NCI-H748 (cell line): ENCODE measurements around the gene CFAP97.
"Not testable (repeated sequence)": the region's sequence is repeated elsewhere in the genome, so short reads cannot be mapped to it uniquely, and the experiment has no call there.

ENCODE experiments used
- DNase-seq: peaks from one replicate; lab custom pipeline; 2025; ENCODE audit not compliant: unreplicated experiment; lab: John Stamatoyannopoulos, UW

CFAP97 gene

GRCh38 chr4:185224597-185224996, 20.8 kb upstream of the CFAP97 start:
- DNase-seq: no peak

GRCh38 chr4:185222598-185222997, 18.8 kb upstream of the CFAP97 start:
- no peak for DNase-seq

- no peak for DNase-seq
Observed at GRCh38 chr4:185221912-185222311, 18.1 kb upstream of the CFAP97 start.

GRCh38 chr4:185221491-185221890, 17.7 kb upstream of the CFAP97 start:
- DNase-seq: no peak

- no peak for DNase-seq
Observed at GRCh38 chr4:185219551-185220344, 15.9 kb upstream of the CFAP97 start.

GRCh38 chr4:185218312-185218711, 14.5 kb upstream of the CFAP97 start:
- no peak for DNase-seq

GRCh38 chr4:185217408-185217975, 13.7 kb upstream of the CFAP97 start:
- DNase-seq: no peak

- no peak for DNase-seq
Observed at GRCh38 chr4:185215261-185215660, 11.5 kb upstream of the CFAP97 start.

- DNase-seq: no peak
Observed at GRCh38 chr4:185213877-185214276, 10.1 kb upstream of the CFAP97 start.

- no peak for DNase-seq
Observed at GRCh38 chr4:185212581-185212980, 8.8 kb upstream of the CFAP97 start.

GRCh38 chr4:185211641-185212040, 7.8 kb upstream of the CFAP97 start:
- DNase-seq: no peak

GRCh38 chr4:185211035-185211434, 7.2 kb upstream of the CFAP97 start:
- DNase-seq: peak; percentile 18

- DNase-seq: peak; percentile 74
Observed at GRCh38 chr4:185210102-185210981, 6.5 kb upstream of the CFAP97 start.

- DNase-seq: not testable (repeated sequence)
Observed at GRCh38 chr4:185209852-185210101, 6.0 kb upstream of the CFAP97 start.

- DNase-seq: peak; percentile 87
Observed at GRCh38 chr4:185209031-185209851, 5.4 kb upstream of the CFAP97 start, which contains the start of gene SNX25. Gene SNX25 (plus strand): TSS chr4:185209598. CDS start chr4:185209827, 229 bp downstream.

- DNase-seq: no peak
Observed at GRCh38 chr4:185207466-185207865, 3.7 kb upstream of the CFAP97 start.

- DNase-seq: no peak
Observed at GRCh38 chr4:185205697-185206342, 2.0 kb upstream of the CFAP97 start.

- DNase-seq: not testable (repeated sequence)
Observed at GRCh38 chr4:185205073-185205472, 1.3 kb upstream of the CFAP97 start.

GRCh38 chr4:185204238-185204910, 574 bp upstream of the CFAP97 start:
- DNase-seq: peak; percentile 19

- DNase-seq: no peak
Observed at GRCh38 chr4:185202984-185203485, 765 bp downstream of the CFAP97 start.
